GM18517 (cell line): Measurements from ENCODE around the gene EYS.
"Not testable (repeated sequence)": the region's sequence is repeated elsewhere in the genome, so short reads cannot be mapped to it uniquely, and the experiment has no call there.

Experiments
- ATAC-seq: cut with Tn5 transposase; IDR thresholded peaks from one replicate; pipeline ENCODE4 v1.9.1; 2021; ENCODE audit warnings: mild to moderate bottlenecking, moderate library complexity; ENCODE audit not compliant: unreplicated experiment

EYS gene

DNA sequence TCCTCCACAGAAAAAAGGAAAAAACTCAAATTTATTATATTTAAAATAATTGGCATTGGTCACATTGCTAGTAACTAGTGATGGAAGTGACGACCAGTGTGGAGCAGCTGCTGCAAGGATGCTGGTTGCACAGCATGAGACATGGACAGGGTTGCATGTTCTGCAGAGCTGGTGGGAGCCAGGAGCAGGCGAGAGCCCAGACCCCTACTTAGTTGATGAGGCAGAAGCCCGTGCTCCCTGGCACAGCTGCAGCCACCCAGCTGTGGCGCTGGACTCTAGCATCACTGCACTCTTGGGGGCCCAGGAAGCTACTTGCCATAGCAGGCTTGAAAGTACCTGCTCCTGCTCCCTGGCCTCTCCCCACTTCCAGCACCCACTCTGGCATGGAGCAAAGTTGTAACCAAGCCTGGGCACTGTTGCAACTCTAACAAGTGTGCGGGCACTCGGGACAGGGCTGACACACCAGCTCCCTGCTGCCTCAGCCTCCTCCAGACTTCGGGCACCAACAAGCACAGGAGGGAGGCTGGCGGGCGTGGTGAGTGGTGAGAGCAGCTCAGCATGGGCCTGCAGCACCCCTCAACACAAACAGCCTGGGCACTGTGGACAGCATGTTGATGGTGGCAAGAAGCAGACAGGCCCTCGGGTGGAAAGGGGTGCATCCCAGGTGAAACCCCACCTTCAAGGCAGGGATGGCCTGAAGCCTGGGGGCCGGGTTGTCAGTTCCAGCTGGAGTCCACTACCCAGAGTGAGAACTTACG, 69.6 kb downstream of the EYS start:
- no peak for ATAC-seq

DNA sequence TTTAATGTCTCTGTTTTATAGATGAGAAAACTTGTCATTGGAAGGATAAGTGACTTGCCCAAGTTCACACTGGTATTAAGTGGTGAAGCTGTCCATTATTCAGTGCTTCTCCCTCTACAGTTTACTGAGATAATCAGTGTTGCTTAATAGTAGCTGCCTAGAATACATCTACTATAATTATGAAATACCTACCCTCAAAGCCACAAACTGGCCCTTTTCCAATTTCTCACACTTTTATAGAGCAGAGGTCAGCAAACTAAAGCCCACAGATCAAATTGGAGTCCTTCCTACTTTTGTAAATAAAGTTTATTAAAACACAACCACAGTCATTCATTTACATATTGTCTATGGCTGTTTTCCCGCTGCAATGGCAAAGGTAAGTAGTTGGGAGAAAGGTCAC, 73.5 kb downstream of the EYS start:
- no peak for ATAC-seq

DNA sequence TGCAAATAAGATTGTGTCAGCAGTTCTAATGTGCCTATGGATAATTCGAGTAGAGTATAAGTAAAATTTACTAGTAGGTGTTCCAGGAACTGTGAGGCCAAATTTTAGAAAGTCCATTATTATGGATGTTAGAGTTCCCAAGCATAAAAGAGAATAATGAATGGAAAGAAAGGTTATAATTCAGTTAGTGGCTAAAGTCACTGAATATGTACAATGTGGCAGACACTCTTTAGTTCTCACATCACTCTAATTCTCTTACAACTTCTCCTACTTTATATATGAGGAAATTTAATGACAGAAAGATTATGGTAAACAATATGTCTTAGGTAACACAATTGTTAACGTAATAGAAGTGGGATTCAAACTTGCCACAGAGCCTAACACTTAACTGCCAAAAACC, 75.3 kb downstream of the EYS start:
- no peak for ATAC-seq

DNA sequence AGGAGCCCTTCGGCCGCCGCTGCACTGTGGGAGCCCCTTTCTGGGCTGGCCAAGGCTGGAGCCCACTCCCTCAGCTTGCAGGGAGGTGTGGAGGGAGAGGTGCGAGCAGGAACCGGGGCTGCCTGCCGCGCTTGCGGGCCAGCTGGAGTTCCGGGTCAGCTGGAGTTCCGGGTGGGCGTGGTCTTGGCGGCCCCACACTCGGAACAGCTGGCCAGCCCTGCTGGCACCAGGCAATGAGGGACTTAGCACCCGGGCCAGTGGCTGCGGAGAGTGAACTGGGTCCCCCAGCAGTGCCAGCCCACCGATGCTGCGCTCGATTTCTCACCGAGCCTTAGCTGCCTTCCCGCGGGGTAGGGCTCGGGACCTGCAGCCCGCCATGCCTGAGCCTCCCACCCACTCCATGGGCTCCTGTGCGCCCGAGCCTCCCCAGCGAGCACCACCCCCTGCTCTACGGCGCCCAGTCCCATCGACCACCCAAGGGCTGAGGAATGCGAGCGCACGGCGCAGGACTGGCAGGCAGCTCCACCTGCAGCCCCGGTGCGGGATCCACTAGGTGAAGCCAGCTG, 79.5 kb downstream of the EYS start:
- not testable (repeated sequence) for ATAC-seq

DNA sequence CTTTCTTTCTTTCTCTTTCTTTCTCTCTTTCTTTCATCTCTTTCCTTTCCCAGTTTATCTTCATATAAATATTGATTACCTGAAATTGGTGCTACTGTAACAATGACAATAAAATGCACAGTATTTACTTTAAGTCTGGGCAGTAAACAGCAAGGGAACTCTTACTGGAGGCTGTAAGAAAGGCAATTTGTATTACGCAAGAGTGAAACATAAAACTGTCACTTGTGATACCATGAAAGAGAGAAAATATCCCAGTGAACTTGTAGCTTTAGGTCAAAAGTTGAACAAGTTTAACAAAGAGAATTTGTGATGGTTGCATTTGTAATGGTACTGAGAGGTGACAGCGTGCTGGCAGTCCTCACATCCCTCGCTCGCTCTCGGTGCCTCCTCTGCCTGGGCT, 80.0 kb downstream of the EYS start:
- ATAC-seq, result no peak

DNA sequence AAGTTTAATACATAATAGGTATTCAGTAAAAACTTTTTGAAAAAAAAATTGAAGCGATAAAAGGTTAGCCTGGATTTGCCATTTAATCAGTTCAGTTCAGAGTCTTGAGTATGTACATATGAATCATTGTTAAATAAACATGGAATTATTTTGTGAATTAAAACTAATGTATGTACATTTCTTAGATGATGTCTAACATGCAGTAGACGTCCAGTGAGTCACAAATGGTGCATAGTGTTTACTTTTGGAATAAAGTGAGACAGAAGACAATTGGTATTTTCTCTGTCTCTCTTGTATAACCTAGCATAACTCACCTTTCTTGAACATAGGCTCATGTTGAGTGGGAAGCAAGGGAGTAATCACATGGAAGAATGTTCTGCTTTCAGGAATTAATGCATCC, 83.5 kb downstream of the EYS start:
- ATAC-seq, result no peak

DNA sequence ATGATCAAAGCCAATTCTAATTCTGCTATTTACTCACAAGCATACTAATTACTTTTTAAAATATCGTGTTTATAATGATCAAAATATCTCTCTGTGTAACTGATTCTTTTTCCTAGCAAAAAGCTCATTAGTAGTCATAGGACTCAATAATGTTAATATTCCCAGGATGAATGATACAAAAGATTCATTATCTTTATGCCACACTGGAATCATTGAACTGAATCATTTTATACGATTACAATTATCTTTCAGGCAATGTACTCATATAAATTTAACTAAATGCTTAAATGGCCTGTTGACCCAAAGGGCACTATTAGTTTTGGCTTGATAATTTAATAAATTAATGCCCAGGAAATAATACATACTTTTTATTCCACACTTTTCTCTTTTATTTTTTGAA, 96.3 kb downstream of the EYS start:
- no peak for ATAC-seq

DNA sequence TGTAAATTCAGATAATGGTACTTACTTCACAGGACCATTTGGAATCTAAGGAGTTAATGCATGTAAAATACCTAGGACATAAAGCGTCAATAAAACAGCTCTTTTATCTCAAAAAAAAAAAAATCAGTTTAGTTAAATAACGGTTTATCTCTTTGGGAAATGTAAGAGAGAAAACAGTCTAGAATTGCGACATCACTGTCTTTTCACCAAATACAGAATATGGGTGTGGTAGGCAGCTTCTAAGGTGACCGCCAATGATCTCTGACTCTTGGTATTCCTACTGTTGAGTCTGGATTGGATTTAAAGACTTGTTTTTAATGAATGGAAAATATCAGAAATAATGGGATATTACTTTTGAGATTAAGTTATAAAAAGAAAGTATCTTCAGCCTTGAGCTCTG, 111.5 kb downstream of the EYS start:
- ATAC-seq, result no peak

DNA sequence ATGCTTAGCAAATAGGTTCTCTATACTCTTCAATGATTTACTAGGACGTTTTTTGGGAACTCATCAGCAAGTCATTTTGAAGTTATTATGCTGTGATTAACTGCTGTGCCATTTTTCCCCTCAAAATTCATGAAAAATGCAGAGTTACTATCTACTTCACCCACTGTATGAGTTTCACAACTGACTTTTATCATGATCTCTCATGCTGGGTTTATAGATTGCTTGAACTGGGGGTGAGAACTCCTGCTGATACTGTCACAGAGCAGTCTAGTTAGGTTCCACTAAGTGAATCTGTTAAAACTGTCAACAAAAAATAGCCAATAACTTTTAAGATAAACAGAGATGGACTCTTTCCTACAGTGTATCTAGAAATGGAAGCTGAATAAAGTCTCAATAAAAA, 136.7 kb downstream of the EYS start:
- no peak for ATAC-seq

DNA sequence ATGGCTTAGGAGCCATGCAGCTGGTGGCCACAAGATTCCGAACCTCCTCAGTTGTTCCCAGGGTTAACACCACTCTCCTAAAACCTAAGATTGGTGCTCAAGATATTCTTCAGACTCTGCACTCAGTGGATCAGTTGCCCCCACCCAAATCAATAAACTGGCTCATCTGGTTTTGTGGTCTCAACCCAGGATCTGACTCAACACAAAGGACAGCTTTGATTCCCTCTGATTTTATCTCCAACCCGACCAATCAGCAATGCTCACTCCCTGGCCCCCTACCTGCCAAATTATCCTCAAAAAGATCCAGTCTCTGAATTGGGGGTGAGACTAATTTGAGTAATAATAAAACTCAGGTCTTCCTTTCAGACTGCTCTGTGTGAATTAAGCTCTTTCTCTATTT, 137.5 kb downstream of the EYS start:
- ATAC-seq, result no peak

DNA sequence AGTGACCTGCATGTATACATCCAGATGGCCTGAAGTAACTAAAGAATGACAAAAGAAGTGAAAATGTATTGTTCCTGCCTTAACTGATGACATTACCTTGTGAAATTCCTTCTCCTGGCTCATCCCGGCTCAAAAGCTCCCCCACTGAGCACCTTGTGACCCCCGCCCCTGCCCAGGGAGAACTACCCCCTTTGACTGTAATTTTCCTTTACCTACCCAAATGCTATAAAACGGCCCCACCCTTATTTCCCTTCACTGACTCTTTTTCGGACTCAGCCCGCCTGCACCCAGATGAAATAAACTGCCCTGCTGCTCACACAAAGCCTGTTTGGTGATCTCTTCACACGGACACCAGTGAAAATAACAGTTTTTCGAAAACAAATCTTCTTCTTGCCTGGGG, 138.0 kb downstream of the EYS start:
- not testable (repeated sequence) for ATAC-seq

DNA sequence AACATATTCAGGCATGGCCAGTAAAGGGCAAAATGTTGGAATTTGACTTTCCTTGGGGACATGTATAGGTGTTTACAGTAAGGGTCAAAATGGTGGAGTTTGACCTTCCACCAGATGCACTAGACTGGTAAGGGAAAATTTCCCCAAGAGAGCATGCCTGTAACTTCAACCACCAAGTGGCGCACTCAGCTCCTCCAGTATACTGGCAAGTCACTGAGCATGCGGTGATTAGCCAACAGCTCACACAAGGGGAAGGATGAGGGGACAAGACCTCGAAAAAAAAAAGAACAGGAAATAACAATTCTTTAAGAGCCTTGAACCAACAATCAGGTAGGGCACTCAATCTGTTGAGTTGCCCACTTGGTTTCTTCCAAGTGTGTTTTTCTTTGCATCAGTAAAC, 140.9 kb downstream of the EYS start:
- ATAC-seq, result no peak

DNA sequence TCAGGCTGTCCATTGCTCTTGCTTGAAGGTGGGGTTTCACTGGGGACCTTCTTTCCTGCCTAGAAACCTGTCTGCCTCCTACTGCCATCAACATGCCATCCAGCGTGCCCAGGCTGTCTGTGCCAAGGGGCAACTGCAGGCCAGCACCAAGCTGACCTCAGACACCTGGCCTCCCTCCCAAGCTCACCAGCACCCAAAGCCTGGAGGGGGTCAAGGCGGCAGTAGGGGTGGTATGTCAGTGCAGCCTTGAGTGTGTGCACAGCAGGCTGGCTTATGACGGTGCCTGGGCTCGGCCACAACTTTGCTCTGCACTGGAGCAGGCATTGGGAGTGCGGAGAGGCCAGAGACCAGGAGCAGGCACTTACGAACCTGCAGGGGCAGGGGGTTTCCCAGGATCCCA, 149.0 kb downstream of the EYS start:
- no peak for ATAC-seq

DNA sequence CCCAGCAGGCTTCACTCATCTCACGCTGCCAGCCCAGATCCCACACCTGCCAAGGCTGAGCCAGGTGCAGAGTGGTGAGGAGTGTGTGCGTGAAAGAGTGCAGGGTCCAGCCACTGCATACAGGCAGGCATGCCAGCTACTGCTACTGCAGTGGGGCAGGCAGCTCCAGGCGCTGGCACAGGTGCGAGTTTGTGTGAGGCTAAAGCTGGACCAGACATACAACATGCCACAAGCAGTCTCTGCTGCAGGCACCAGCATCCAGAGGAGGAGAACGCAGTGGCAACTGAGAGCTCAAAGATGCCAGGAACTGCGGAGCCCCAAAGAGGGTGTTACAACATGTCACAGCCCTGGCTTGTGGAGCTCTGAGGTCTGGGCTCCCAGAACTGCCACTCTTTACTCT, 149.8 kb downstream of the EYS start:
- no peak for ATAC-seq

DNA sequence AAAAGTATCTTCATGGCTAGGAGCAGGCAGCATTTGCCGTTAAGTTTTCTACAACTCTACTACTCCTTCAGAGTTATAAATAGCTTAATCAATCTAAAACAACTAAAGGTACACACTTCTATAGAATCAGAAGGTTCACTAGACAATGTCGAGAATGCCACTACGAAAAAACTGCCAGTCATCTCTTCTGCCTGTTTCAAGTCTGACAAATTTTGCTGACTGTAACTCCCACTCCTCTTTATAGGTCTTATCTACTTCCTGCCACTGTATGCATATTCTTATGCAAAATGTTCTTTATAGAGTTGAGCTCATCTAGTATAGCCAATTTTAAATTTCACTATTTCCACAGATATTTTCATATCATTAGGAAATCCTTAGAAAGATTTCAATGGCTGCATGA, 160.1 kb downstream of the EYS start:
- ATAC-seq, result no peak

DNA sequence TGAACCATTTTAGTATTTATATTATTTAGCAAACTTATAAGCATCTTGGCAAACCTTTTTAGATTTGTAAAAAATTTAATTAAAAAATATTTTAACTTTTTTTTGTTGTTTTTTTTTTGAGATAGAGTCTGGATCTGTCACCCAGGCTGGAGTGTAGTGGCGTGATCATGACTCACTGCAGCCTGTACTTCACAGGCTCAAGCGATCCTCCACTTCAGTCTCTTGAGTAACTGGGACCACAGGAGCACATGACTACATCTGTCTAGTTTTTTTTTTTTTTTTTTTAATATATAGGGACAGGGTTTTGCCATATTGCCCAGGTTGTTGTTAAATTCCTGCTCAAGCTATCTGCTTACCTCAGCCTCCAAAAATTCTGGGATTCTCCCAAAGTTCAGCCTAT, 161.1 kb downstream of the EYS start:
- no peak for ATAC-seq

DNA sequence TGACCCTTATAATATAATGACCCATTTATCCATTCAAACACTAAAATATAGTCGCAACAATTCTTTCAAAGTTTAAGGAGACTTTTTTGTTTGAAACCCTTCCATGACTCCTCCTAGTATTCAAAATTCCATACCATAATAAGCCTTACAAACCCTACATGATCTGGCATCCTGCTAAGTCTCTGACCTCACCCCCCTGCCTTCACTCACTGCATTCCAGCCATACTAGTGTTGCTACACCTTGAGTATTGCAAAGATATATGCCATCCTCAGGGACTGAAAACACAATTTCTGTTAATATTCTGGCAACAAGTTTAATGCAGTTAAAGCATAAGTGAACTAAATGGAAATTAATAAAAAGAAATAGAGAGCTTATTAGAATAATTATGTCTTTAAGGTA, 168.4 kb downstream of the EYS start:
- no peak for ATAC-seq

DNA sequence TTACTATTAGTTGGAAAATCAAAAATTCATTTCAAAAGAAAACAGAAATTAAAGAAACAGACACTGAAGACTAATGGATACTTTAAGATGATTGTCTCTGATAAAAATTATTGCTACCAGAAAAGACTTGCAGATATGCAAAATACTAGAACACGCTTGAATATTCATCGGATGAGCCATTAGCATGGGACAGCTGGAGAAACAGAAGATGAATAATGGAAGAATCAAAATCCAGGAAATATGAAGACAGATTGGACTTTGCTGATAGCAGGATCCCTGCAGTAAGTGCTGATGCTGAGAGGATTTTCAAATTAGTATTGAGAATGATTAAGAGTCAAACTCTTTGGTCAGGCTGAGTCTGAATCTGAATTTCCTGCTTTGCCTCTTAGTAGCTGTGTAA, 169.4 kb downstream of the EYS start:
- ATAC-seq, result no peak

DNA sequence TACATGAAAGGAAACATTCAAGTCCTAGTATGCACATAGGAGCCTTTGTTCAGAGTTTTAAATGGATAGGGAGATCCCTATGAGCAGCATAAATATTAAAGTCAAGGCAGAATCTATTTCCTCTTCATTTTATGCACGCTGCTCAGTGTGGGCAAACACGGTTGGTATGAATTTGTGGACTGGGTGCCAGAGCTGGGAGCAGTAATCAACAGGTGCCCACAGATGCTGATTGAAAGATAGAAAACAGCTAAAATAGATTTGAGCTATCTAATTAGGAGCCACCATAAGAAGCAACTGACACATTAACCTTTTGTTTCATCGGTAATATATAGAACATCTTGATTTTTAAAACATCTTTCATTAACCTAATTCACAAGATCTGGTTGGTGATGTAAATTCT, 175.5 kb downstream of the EYS start:
- no peak for ATAC-seq

DNA sequence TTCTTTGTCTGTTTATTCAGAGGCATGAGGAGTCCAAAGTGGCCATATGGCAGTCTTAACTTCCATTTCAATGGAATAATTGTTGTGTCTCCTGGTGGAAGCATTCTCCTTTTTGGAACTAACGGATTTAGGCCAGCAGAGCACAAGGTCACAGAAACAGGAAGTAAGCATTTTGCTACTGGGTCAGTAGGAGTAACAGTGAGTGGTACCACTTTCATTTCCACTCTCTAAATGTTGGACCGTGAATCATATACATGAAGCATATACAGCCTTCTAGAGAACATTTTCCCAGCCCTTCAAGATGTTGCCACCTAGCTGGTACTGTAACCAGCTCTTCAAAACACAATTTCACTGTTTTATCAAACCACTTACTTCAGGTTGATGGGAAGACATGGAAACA, 182.8 kb downstream of the EYS start:
- no peak for ATAC-seq

DNA sequence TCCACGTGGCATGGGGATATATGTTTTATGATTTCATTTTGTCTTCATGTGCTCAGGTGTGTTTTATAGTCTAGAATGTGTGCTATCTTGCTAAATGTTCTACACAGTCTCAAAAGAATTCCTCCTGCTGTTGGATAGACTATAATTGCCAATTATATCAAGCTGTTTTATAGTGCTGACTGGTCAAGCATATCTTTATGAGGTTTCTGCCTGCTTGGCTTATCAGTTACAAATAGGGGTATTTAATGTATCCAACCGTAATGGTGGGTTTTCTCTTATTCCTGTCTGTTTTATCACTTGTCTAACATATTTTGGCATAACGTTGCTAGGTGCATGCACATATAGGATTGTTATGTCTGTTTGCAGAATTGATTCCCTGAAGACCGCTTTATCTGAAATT, 201.3 kb downstream of the EYS start:
- no peak for ATAC-seq

DNA sequence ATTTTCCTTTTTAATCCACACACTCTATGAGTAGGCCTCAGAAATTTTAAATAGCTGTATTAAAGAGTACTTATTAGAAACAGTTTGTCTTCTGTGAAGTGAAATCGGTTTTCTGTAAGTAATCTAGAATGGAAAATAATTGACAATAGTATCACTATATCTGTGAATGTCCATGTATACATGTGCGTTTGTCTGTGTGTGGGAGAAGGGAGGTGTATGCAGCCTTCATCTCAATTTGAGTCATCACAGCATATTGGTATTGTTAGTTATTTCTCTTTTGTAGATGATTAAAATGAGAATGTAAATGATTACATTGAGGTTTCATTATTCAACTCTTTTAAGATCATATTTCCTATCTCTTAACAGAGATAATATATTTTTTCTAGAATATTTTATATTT, 206.0 kb downstream of the EYS start:
- ATAC-seq, result no peak

DNA sequence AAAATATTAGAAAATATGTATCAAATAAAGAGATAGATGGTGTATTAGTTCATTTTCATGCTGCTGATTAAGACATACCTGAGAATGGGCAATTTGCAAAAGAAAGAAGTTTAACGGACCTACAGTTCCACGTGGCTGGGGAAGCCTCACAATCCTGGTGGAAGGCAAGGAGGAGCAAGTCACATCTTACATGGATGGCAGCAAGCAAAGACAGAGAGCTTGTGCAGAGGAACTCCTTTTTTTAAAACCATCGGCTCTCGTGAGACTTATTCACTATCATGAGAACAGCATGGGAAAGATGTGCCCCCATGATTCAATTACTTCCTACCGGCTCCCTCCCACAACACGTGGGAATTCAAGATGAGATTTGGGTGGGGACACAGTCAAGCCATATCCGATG, 223.4 kb downstream of the EYS start:
- not testable (repeated sequence) for ATAC-seq
